ENCODE data around the gene SPATA9. TPM values are rescaled to one million over a fixed set of nuclear protein-coding genes. Genes with fewer than 3 reads are reported as not detected.

The SPATA9 gene
- total RNA-seq, 1 experiment from 2014 or later, result 0.55 TPM

DNA sequence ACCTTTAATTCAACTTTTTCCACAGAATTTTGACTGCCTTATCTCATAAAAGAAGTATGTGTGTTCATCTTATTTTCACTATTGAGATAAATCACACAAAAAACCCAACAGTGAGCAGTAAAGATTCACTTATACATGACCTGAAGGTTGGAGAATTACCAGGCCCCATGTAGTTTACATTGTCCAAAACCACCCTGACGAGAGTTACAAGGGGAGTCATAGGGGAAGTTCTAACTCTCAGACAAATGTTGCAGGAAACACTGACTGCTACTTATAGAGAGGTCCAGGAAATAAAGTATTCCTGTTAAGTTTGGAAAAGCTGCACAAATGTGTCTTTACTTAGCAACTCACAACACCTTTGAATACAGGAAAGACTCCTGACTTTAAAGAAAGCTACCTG, 14.1 kb downstream of the SPATA9 start:
- Histone ChIP-seq H3K4me2 (no peak overlapping the region), H3K9me3 (ENCODE audit: insufficient read depth, low read depth) (no peaks in the 10 kb centered on the region), H2AFZ (no peak overlapping the region), H3K27ac (no peak overlapping the region), H3K79me2 (ENCODE audit: low read depth) (no peaks in the 10 kb centered on the region), H3K27me3 (ENCODE audit: insufficient read depth, low read depth) (no peaks in the 10 kb centered on the region), H3K4me1 (replicated peaks; ENCODE audit: insufficient read depth) (0 out of 2 replicates have a peak, but pooled peaks cover 10% of the 10 kb centered on the region), H3K4me3 (no peak overlapping the region), H4K20me1 (ENCODE audit: insufficient read depth) (no peaks in the 10 kb centered on the region), H3F3A (ENCODE audit: insufficient read depth, low read depth) (no peaks in the 10 kb centered on the region), H3K36me3 (ENCODE audit: low read depth) (no peaks in the 10 kb centered on the region), H3K9me2 (ENCODE audit: insufficient read depth) (no peaks in the 10 kb centered on the region)
- intact Hi-C loops (cut with micrococcal nuclease; ENCODE audit: unreplicated experiment), result no loop called here
- no peak for DNase-seq
- no peak for TF ChIP-seq EZH2 (IDR thresholded peaks at IDR 0.05; ENCODE audit: low read depth)
- TF ChIP-seq, protein P1, sequence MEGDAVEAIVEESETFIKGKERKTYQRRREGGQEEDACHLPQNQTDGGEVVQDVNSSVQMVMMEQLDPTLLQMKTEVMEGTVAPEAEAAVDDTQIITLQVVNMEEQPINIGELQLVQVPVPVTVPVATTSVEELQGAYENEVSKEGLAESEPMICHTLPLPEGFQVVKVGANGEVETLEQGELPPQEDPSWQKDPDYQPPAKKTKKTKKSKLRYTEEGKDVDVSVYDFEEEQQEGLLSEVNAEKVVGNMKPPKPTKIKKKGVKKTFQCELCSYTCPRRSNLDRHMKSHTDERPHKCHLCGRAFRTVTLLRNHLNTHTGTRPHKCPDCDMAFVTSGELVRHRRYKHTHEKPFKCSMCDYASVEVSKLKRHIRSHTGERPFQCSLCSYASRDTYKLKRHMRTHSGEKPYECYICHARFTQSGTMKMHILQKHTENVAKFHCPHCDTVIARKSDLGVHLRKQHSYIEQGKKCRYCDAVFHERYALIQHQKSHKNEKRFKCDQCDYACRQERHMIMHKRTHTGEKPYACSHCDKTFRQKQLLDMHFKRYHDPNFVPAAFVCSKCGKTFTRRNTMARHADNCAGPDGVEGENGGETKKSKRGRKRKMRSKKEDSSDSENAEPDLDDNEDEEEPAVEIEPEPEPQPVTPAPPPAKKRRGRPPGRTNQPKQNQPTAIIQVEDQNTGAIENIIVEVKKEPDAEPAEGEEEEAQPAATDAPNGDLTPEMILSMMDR (conservative IDR thresholded peaks at IDR 0.05), result no peak
- ChIA-PET CTCF (no interaction called here), POLR2A (ENCODE audit: unreplicated experiment) (no interaction called here)
- no TSS peak for BruUV-seq (replicated peaks)

DNA sequence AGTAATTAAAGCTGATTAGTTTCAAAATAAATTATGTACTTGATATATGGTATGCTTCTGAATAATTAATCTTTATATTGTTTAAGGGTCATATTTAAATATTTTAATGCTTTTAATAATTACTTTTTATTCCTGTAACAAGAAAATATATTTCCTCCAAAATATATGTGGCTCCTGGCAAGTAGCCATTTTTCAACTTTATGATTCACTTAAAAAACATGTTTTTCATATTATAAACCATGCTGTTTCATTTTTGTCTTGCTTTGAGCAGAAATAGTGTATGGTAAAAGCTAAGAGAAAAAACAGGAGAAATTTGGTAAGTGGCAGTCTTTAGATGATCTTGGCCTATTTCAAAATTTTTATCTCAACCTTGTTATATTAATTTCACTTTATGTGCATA, 14.6 kb downstream of the SPATA9 start:
- Histone ChIP-seq H4K20me1 (ENCODE audit: insufficient read depth) (no peaks in the 10 kb centered on the region), H3K36me3 (ENCODE audit: low read depth) (no peaks in the 10 kb centered on the region), H3K79me2 (ENCODE audit: low read depth) (no peaks in the 10 kb centered on the region), H3K4me3 (no peak overlapping the region), H3K27me3 (ENCODE audit: insufficient read depth, low read depth) (no peaks in the 10 kb centered on the region), H3K9me2 (ENCODE audit: insufficient read depth) (no peaks in the 10 kb centered on the region), H2AFZ (no peak overlapping the region), H3K4me1 (replicated peaks; ENCODE audit: insufficient read depth) (0 out of 2 replicates have a peak, but pooled peaks cover 10% of the 10 kb centered on the region), H3K9me3 (ENCODE audit: insufficient read depth, low read depth) (no peaks in the 10 kb centered on the region), H3K27ac (no peak overlapping the region), H3F3A (ENCODE audit: insufficient read depth, low read depth) (no peaks in the 10 kb centered on the region), H3K4me2 (no peak overlapping the region)
- intact Hi-C loops (cut with micrococcal nuclease; ENCODE audit: unreplicated experiment), result no loop called here
- TF ChIP-seq EZH2 (IDR thresholded peaks at IDR 0.05; ENCODE audit: low read depth), result no peak
- DNase-seq, result no peak
- BruUV-seq (replicated peaks), result no TSS peak
- ChIA-PET POLR2A (ENCODE audit: unreplicated experiment) (no interaction called here), CTCF (interaction anchor here (1.1 kb wide), 1 partner anchor 113 kb away, joined by 3 read pairs; no protein-coding TSS in a partner anchor)

DNA sequence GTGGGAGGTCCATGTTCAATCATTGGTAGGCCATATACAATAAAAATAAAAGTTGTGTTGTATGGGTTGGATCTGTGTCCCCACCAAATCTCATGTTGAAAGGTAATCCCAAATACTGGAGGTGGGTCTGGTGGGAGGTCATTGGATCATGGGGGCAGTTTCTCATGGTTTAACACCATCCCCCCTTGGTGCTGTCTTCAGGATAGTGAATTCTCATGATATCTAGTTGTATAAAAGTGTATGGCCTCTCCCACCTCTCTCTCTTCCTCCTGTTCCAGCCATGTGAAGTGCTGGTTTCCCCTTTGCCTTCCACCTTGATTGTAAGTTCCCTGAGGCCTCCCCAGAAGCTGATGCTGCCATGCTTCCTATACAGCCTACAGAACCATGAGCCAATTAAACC, 15.1 kb downstream of the SPATA9 start:
- H3K4me1 ChIP-seq (replicated peaks; ENCODE audit: insufficient read depth), result 0 out of 2 replicates have a peak, but pooled peaks cover 10% of the 10 kb centered on the region
- H3K4me2 ChIP-seq, result no peak overlapping the region
- H3K9me3 ChIP-seq (ENCODE audit: insufficient read depth, low read depth), result no peaks in the 10 kb centered on the region
- no TSS peak for BruUV-seq (replicated peaks)
- intact Hi-C loops (cut with micrococcal nuclease; ENCODE audit: unreplicated experiment), result no loop called here
- no peak for DNase-seq
- no peaks in the 10 kb centered on the region for H3K36me3 ChIP-seq (ENCODE audit: low read depth)
- no peak overlapping the region for H3K4me3 ChIP-seq
- no peaks in the 10 kb centered on the region for H3K79me2 ChIP-seq (ENCODE audit: low read depth)
- no peaks in the 10 kb centered on the region for H3F3A ChIP-seq (ENCODE audit: insufficient read depth, low read depth)
- no peaks in the 10 kb centered on the region for H4K20me1 ChIP-seq (ENCODE audit: insufficient read depth)
- H3K27ac ChIP-seq, result no peak overlapping the region
- ChIA-PET POLR2A (ENCODE audit: unreplicated experiment) (no interaction called here), CTCF (interaction anchor here (1.1 kb wide), 1 partner anchor 113 kb away, joined by 3 read pairs; no protein-coding TSS in a partner anchor)
- no peak overlapping the region for H2AFZ ChIP-seq
- TF ChIP-seq EZH2 (IDR thresholded peaks at IDR 0.05; ENCODE audit: low read depth), result no peak
- TF ChIP-seq, protein P1 (conservative IDR thresholded peaks at IDR 0.05), result no peak
- H3K9me2 ChIP-seq (ENCODE audit: insufficient read depth), result no peaks in the 10 kb centered on the region
- H3K27me3 ChIP-seq (ENCODE audit: insufficient read depth, low read depth), result no peaks in the 10 kb centered on the region

DNA sequence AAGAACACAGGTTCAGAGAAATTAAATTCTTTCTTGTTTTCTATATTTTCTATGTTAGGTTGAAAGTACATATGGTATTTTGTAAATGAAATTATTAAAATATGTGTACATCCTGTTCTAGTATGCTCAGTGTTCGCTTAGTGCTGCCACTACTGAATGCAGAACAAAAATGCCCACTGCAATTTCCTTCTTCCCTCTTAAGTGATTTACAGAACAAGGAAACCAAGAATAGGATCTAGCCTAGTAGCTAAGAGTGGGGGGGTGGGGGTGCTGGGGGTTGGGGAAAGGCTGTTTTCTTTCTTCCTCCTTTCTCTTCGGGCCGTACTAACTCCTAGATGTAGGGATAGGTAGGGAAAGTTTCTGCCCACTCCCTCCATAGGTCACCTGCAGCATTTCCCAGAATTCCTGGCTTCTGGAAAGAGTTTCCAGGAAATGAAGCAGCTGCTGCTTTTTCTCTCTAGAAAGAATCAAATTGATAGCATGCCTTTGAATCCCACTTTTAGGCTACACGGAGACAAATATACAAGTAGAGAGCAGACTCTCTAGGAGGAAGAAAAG, 15.7 kb downstream of the SPATA9 start:
- no peaks in the 10 kb centered on the region for H3F3A ChIP-seq (ENCODE audit: insufficient read depth, low read depth)
- no TSS peak for BruUV-seq (replicated peaks)
- ChIA-PET POLR2A (ENCODE audit: unreplicated experiment) (no interaction called here), CTCF (no interaction called here)
- H3K27ac ChIP-seq, result no peak overlapping the region
- H3K9me2 ChIP-seq (ENCODE audit: insufficient read depth), result no peaks in the 10 kb centered on the region
- H3K4me1 ChIP-seq (replicated peaks; ENCODE audit: insufficient read depth), result 0 out of 2 replicates have a peak, but pooled peaks cover 10% of the 10 kb centered on the region
- H3K4me3 ChIP-seq, result no peak overlapping the region
- DNase-seq, result no peak
- no peaks in the 10 kb centered on the region for H3K79me2 ChIP-seq (ENCODE audit: low read depth)
- no peaks in the 10 kb centered on the region for H3K9me3 ChIP-seq (ENCODE audit: insufficient read depth, low read depth)
- H3K27me3 ChIP-seq (ENCODE audit: insufficient read depth, low read depth), result no peaks in the 10 kb centered on the region
- H2AFZ ChIP-seq, result no peak overlapping the region
- no peaks in the 10 kb centered on the region for H3K36me3 ChIP-seq (ENCODE audit: low read depth)
- H3K4me2 ChIP-seq, result no peak overlapping the region
- TF ChIP-seq EZH2 (IDR thresholded peaks at IDR 0.05; ENCODE audit: low read depth), result no peak
- TF ChIP-seq, protein P1 (conservative IDR thresholded peaks at IDR 0.05), result no peak
- intact Hi-C loops (cut with micrococcal nuclease; ENCODE audit: unreplicated experiment), result no loop called here
- H4K20me1 ChIP-seq (ENCODE audit: insufficient read depth), result no peaks in the 10 kb centered on the region

Data from PC-9 (cell line).